Sigmoid colon (tissue), 7 donors: Measurements from ENCODE around the gene CASKIN2. TPM values are rescaled to one million over a fixed set of nuclear protein-coding genes. Genes with fewer than 3 reads are reported as not detected.

Experiments
- DNase-seq: peaks from one replicate; pipeline ENCODE4 v3.0.0-alpha.2; 2019
- H3K27ac ChIP-seq, 4 donors: fragments of 200-600 bp; sonication (generic); one replicate each; pipeline ENCODE4 v1.5.1; 2016 to 2019; ENCODE audit warnings: mild to moderate bottlenecking in 1 of 4
- H3K27me3 ChIP-seq, 3 donors: fragments of 200-600 bp; sonication (generic); one replicate each; pipeline ENCODE4 v1.5.1; 2019; ENCODE audit warnings: mild to moderate bottlenecking in 1 of 3
- H3K36me3 ChIP-seq, 4 donors: fragments of 200-600 bp; sonication (generic); one replicate each; pipeline ENCODE4 v1.5.1; 2016 to 2019
- H3K4me1 ChIP-seq, 4 donors: fragments of 200-600 bp; sonication (generic); one replicate each; pipeline ENCODE4 v1.5.1; 2017 to 2019
- H3K4me3 ChIP-seq, 4 donors: fragments of 200-600 bp; sonication (generic); one replicate each; pipeline ENCODE4 v1.5.1; 2017 to 2019; ENCODE audit warnings: mild to moderate bottlenecking in 2 of 4, moderate library complexity in 1 of 4
- H3K9me3 ChIP-seq, 4 donors: fragments of 200-600 bp in 3 of 4; sonication (generic) in 3 of 4; one replicate each; pipeline versions ENCODE4 v1.5.1 to v1.6.1; 2013 to 2019
- CTCF ChIP-seq, 4 experiments: fragments of 450-650 bp in 3 of 4; fragments of 200-600 bp in 1 of 4; IDR thresholded peaks; one replicate each; pipeline ENCODE4 v1.5.1; 2016 to 2019; ENCODE audit warnings: antibody characterized with exemption in 4 of 4, mild to moderate bottlenecking in 3 of 4, moderate library complexity in 2 of 4
- EP300 ChIP-seq, 4 donors: sonication (generic); formaldehyde crosslinking; IDR thresholded peaks; one replicate each; pipeline ENCODE4 v1.6.1; 2017; ENCODE audit warnings: antibody characterized with exemption in 4 of 4
- POLR2A ChIP-seq, 2 donors: fragments of 450-650 bp; IDR thresholded peaks; one replicate each; pipeline ENCODE4 v1.6.1; 2016; ENCODE audit warnings: antibody characterized with exemption in 2 of 2, mild to moderate bottlenecking in 2 of 2, moderate library complexity in 2 of 2
- POLR2AphosphoS5 ChIP-seq, 4 donors: sonication (generic); formaldehyde crosslinking; IDR thresholded peaks; one replicate each; pipeline ENCODE4 v1.6.1; 2017; ENCODE audit warnings: antibody characterized with exemption in 4 of 4
- WGBS, 2 donors: extraction: QIAGEN DNeasy Blood & Tissue Kit; methylation state at CpG; one replicate each; pipeline ENCODE4 v1.1.7; 2013; 5-methylcytosine and 5-hydroxymethylcytosine counted together
- intact Hi-C: fragments of 100-400 bp; cut with DNase I; formaldehyde crosslinking; loops from one replicate; pipeline ENCODE4 v1.15.1; 2023
- polyA plus RNA-seq, 3 donors: library from polyadenylated mRNA; stranded (reverse); fragments of 200-250 nt; gene quantifications; one replicate each; pipeline ENCODE4 v1.2.3, GENCODE V29; 2013
- total RNA-seq, 4 donors: library from RNA; depleted of rRNA; stranded (reverse); fragments of >200 nt; gene quantifications; one replicate each; pipeline ENCODE4 v1.1.0, GENCODE V29; 2016
- donor health status: healthy with polysubstance abuse.
- donor health status: Bipolar disorder and iron deficiency.
- donor health status: healthy.

CASKIN2 gene
- total and polyA plus RNA-seq, 7 donors, result 4.8 to 14.7 (median 10.2) TPM

GRCh38 chr17:75513641-75514000 lies 1.7 kb downstream of the CASKIN2 start:
- Histone ChIP-seq H3K27ac (peak overlapping the region; percentile 85 to 91 (median 90)), H3K4me3 (peak overlapping the region; percentile 73 to 96 (median 89)), H3K9me3 (no peaks in the 10 kb centered on the region), H3K4me1 (peaks cover 5 to 84% (median 72%) of the 10 kb centered on the region in 4 donors), H3K36me3 (peaks cover 0 to 4% (median 0%) of the 10 kb centered on the region in 4 donors), H3K27me3 (no peaks in the 10 kb centered on the region)
- 93% methylated on average over 17 of the region's 17 CpGs for WGBS, 2 donors
- TF ChIP-seq POLR2AphosphoS5 (IDR thresholded peaks at IDR 0.05) (no peak), CTCF (IDR thresholded peaks at IDR 0.05) (no peak), EP300 (IDR thresholded peaks at IDR 0.05) (no peak), POLR2A (IDR thresholded peaks at IDR 0.05) (no peak)
- intact Hi-C loops, result loop anchor here (5.0 kb wide), 1 partner anchor 36 kb away; no protein-coding TSS in a partner anchor
- DNase-seq, result no peak

- 70 to 74% methylated on average over 10 of the region's 10 CpGs for WGBS, 2 donors
- Histone ChIP-seq H3K27me3 (no peaks in the 10 kb centered on the region), H3K27ac (peak overlapping the region; percentile 41 to 91 (median 88)), H3K4me3 (peak overlapping the region in 3 of 4 donors; percentile 73 to 93 (median 85)), H3K9me3 (no peaks in the 10 kb centered on the region), H3K36me3 (peaks cover 0 to 4% (median 0%) of the 10 kb centered on the region in 4 donors), H3K4me1 (peaks cover 5 to 90% (median 77%) of the 10 kb centered on the region in 4 donors)
- no peak for DNase-seq
- TF ChIP-seq CTCF (IDR thresholded peaks at IDR 0.05) (no peak), POLR2A (IDR thresholded peaks at IDR 0.05) (no peak)
- intact Hi-C loops, result loop anchor here (5.0 kb wide), 1 partner anchor 36 kb away; no protein-coding TSS in a partner anchor
These were observed 2.3 kb downstream of the CASKIN2 start for GRCh38 chr17:75512926-75513640.

- DNase-seq, result no peak
- 53 to 71% methylated on average over 13 of the region's 13 CpGs for WGBS, 2 donors
- H3K4me1 ChIP-seq, result peaks cover 5 to 82% (median 67%) of the 10 kb centered on the region in 4 donors
- H3K27ac ChIP-seq, result peak overlapping the region; percentile 41 to 91 (median 88)
- intact Hi-C loops, result loop anchor here (5.0 kb wide), 1 partner anchor 35 kb away; no protein-coding TSS in a partner anchor
- peaks cover 0 to 6% (median 5%) of the 10 kb centered on the region in 4 donors for H3K36me3 ChIP-seq
- TF ChIP-seq POLR2A (IDR thresholded peaks at IDR 0.05), result no peak
- no peak for TF ChIP-seq EP300 (IDR thresholded peaks at IDR 0.05)
- no peak for TF ChIP-seq POLR2AphosphoS5 (IDR thresholded peaks at IDR 0.05)
- TF ChIP-seq CTCF (IDR thresholded peaks at IDR 0.05), result no peak
- peak overlapping the region in 2 of 4 donors; percentile 3 to 16 for H3K4me3 ChIP-seq
- H3K27me3 ChIP-seq, result no peaks in the 10 kb centered on the region
- no peaks in the 10 kb centered on the region for H3K9me3 ChIP-seq
These were observed 3.4 kb downstream of the CASKIN2 start for GRCh38 chr17:75511610-75512575.

- WGBS, 2 donors, result 86 to 91% methylated on average over 4 of the region's 4 CpGs
- intact Hi-C loops, result loop anchor here (5.0 kb wide), 1 partner anchor 34 kb away; no protein-coding TSS in a partner anchor
- Histone ChIP-seq H3K27me3 (no peaks in the 10 kb centered on the region), H3K9me3 (no peaks in the 10 kb centered on the region), H3K4me1 (peaks cover 5 to 79% (median 66%) of the 10 kb centered on the region in 4 donors), H3K27ac (peak overlapping the region; percentile 41 to 91 (median 88)), H3K36me3 (peaks cover 0 to 12% (median 12%) of the 10 kb centered on the region in 4 donors), H3K4me3 (no peak overlapping the region)
- no peak for TF ChIP-seq CTCF (IDR thresholded peaks at IDR 0.05)
- no peak for TF ChIP-seq POLR2A (IDR thresholded peaks at IDR 0.05)
- no peak for TF ChIP-seq POLR2AphosphoS5 (IDR thresholded peaks at IDR 0.05)
- no peak for TF ChIP-seq EP300 (IDR thresholded peaks at IDR 0.05)
- no peak for DNase-seq
These were observed 4.1 kb downstream of the CASKIN2 start for GRCh38 chr17:75511270-75511609.
